Testis (tissue), 2 donors: ENCODE data around the gene CPD.

ENCODE experiments used
- POLR2A ChIP-seq: fragments of 450-650 bp; IDR thresholded peaks from one replicate; pipeline ENCODE4 v1.6.1; 2017; ENCODE audit warnings: antibody characterized with exemption, mild to moderate bottlenecking, moderate library complexity
- TF ChIP-seq, protein P1 (sequence below), 3 experiments: fragments of 450-650 bp in 2 of 3; fragments of 200-600 bp in 1 of 3; sonication (generic) in 1 of 3; IDR thresholded peaks; one replicate each; pipeline ENCODE4 v1.5.1; 2016 to 2019; ENCODE audit warnings: antibody characterized with exemption in 3 of 3, mild to moderate bottlenecking in 2 of 3, moderate library complexity in 1 of 3

DNA sequence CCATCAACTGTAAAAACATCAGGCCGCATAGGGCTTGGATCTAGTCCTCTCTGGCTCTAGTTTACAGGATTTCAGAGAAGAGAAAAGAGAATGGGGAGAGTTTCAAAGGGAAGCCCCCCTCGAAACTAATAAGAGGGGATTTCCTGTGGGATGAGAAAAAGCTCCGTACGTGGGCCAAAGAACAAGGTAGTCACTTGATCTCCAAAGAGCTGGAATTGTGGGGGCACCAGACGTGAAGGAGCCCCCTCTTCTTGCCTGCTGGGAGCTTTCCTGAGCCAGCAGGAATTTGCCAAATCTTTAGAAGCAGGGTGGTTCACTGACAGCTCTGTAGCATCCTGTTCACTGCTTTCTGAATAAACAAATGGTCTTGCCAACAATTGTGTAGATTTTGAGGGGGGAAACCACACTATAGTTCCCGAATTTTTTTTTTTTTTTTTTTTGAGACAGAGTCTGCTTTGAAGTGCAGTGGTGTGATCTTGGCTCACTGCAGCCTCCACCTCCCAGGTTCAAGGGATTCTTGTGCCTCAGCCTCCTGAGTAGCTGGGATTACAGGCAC lies 37.8 kb upstream of the CPD start:
- TF ChIP-seq, protein P1, sequence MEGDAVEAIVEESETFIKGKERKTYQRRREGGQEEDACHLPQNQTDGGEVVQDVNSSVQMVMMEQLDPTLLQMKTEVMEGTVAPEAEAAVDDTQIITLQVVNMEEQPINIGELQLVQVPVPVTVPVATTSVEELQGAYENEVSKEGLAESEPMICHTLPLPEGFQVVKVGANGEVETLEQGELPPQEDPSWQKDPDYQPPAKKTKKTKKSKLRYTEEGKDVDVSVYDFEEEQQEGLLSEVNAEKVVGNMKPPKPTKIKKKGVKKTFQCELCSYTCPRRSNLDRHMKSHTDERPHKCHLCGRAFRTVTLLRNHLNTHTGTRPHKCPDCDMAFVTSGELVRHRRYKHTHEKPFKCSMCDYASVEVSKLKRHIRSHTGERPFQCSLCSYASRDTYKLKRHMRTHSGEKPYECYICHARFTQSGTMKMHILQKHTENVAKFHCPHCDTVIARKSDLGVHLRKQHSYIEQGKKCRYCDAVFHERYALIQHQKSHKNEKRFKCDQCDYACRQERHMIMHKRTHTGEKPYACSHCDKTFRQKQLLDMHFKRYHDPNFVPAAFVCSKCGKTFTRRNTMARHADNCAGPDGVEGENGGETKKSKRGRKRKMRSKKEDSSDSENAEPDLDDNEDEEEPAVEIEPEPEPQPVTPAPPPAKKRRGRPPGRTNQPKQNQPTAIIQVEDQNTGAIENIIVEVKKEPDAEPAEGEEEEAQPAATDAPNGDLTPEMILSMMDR (IDR thresholded peaks at IDR 0.05): no peak
- TF ChIP-seq POLR2A: no peak
